CD4-positive, alpha-beta T cell treated with Interferon gamma for 1 hour (primary cell): Measurements from ENCODE around the gene GAL3ST2.
"Not testable (repeated sequence)": the region's sequence is repeated elsewhere in the genome, so short reads cannot be mapped to it uniquely, and the experiment has no call there.

Source experiments
- DNase-seq: peaks from one replicate; pipeline ENCODE4 v3.0.0-alpha.2; 2020

GAL3ST2 gene

DNA sequence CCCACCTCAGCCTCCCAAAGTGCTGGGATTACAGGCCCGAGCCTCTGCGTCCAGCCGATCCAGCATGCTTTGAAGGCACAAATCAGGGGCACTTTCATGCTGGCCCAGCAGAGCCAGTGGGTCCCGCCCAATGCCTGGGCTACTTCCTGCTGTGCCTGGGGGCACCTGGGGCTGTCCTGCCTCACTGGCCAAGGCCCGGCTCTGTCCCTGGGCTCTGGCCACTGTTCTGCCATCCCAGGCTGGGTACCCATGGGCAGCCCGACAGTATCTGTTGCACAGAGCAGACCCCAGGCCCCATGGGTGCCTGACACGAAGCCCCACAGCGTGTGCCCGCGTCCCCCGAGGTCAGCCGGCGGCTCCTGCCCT, 6.8 kb upstream of the GAL3ST2 start:
- no peak for DNase-seq

DNA sequence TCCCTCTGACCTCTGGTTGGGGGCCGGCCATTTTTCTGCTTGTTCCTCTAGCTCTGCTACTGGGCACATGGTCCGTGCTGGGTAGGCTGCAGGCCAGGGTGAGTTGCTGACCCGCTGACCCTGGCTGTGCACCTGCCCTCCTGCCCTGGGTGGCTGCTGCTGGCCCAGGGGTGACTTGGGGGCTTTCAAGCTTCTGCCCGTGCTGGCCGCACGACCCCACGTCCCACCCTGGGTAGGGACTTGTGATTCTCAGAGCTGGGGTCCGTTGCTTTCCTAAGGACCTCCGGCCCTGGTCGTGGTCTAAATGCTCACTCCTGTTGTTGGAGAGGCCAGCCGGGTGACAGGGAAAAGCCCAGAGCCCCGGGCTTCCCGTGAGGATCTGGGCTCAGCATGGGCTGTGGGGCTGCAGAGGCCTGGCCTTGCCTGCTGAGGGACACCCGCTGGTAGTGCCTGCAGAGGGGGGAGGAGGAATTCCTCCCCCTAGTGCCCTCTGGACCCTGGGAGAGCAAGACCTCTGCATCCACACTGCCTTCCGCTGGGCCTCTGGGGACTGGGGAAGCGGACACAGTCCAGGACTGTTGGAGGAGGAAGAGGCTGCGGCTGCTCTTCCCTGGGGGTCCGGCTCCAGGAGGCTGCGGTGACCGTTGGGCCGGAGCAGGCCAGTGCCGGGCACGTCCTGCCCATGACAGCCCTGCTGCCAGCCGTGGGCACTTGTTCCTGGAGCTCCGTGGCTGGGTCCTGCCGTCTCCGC, 6.3 kb upstream of the GAL3ST2 start:
- DNase-seq, result no peak

DNA sequence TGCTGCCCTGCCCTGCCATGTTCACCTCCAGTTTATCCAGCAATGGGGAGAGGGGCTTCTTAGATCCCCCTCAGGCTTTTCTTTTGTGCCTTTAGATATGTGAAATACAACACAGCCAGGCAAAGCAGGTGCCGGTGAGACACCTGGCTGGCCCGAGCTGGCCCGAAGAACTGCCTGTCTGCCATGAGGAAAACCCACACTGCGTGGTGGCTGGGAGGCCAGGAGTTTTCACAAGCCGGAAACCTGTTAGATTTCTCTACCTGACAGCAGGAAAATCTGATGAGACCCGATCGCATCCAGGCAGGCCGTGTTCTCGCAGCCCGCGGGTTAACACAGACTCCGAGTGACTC, 5.7 kb upstream of the GAL3ST2 start:
- no peak for DNase-seq

DNA sequence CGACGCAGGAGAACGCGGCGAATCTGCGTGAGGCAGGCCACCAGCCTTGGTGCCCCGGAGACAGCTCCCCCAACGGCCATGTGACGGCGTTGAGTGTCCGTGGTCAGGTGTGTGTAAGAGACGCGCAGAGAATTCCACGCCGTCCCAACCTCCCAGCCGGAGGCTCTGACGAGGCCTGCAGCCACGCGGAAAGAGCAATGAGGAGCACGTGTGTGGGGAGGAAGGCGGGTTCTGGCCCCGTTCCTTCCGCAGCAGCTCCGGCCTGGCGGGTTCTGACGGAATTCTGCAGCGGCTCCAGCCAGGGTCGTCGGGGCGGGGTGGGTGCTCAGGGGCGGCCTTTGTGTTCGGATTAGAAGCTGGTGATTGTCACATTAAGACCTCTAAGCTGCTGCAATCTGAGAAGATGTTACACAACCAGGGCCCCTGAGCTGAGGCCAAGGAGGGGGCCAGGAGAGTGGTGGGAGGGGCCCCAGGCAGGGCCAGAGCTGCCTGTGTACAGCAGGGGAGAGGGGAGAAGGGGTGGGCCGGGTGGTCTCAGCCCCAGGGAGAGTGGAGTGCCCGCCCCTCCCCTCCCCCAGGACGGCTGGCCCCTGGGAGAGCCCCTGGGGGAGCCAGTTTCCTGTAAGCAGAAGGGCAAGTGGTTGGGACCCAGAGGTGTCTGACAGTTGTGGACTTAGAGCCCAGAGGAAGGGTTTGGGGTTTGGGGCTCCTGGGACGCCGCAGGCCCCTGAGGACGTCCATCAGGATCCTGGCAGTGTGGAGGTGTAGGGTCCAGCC, 5.1 kb upstream of the GAL3ST2 start:
- no peak for DNase-seq

GRCh38 chr2:241772063-241772499, 4.5 kb upstream of the GAL3ST2 start:
- no peak for DNase-seq

DNA sequence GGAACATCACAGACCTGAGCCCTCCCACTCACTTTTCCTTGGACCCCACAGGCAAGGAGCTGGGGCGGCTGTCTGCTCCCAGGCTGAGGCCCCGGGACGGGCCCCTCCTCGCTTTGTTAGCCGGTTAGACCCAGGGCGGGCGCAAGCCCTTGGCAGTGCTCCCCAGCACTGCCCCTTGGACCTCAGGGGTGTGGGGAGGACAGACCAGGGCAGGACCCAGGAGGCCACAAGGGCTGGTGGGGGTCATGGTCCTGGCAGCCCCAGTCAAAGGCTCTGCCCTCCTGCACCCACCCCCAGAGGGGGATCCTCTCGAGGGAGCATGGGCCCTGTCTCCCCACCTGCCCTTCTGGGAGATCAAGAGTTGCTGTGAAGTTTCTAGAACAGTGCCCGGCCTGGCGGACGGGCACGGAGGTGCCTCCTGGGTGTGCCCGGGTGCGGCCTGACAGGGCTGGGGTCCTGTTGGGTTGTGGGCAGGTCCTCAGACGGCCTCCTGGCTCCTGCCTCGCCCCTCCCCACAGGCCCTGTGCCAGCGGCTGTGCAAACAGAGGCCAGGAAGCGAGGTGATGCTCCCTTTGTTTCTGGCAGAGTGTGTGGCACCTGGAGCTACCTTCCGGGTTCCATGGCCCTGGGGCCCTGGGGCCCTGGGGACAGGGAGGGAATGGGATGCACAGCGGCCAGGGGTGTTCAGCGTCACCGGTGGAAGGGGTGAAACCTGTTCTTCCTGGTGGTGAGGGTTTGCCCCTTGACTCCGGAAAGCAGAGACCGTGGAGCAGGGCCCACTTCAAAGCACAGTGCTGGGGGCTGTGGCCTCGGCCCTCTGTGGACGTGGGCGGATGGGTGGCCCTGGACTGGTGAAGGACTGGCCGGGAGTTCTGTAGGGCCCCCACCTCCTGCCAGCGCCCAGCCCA, 2.9 kb upstream of the GAL3ST2 start:
- no peak for DNase-seq

- no peak for DNase-seq
Observed at GRCh38 chr2:241774419-241775222, 2.0 kb upstream of the GAL3ST2 start.

GRCh38 chr2:241775223-241776177, 1.1 kb upstream of the GAL3ST2 start:
- no peak for DNase-seq

DNA sequence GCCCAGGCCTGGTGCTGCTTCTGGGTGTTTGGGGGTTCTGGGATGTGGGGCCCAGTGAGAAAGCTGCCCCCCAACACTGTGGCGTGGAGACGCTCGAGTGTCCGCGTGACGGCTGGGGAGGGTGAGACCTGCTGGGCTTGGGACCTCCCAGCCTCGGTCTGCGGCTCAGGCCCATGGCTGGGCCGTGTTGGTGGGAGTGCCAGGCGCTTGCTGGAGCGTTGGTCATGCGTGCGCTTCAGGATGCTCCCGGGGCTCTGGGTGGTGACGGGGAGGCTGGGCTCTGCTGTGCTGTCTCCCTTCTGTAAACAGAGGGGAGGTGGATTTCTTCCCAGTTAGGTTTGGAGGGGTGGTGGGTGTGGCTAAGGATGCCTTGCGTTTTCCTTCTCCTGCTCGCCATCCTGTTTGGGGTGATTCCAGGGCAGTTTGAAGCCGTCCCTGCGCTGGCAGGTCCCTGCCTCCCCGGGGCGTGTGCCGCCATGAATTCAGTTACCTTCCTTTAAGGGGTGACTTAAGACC, 606 bp downstream of the GAL3ST2 start:
- DNase-seq, result no peak

DNA sequence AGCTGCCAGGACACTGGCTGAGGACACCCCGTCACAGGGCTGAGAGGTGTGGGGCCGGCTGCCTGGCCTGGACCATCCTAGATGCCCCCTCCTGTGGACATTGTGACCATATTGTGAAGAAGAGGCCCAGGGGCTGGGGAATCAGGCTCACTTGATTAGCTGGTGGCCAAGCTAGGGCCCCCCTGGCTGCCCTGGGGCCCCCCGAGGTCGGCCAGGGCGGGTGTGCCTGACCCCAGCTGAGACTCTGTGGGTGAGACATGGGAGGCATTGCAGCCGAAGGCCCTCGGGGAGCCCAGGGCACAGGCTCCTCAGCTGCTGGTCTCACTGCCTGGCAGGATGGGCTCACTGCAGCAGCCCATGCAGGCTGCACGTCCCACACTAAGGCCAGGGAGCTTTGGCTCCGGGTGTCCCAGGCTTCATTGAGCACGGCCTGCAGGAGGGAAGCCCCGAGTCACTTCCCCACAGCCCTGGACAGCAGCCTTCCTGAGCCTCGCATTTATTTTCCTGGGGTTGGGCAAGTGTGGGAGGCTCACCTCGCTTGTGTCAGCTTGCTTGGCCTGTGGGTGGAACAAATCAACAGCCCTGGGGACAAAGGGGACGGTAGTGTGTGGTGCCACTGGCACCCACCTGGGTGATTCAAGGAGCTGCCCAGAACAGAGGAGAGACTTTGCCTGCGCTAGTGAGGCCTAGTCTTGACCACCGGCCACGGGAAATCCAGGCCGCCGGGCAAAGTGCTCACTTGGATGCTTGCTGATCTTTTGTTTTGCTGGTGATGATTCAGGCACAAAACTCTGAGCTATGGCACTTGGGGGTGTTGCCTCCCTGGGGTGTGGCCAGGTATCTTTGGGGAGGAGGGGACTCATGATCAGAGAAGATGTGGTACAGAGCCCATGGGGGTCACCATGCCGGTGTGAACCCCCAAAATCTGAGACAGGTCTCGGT, 1.3 kb downstream of the GAL3ST2 start:
- DNase-seq, result no peak

DNA sequence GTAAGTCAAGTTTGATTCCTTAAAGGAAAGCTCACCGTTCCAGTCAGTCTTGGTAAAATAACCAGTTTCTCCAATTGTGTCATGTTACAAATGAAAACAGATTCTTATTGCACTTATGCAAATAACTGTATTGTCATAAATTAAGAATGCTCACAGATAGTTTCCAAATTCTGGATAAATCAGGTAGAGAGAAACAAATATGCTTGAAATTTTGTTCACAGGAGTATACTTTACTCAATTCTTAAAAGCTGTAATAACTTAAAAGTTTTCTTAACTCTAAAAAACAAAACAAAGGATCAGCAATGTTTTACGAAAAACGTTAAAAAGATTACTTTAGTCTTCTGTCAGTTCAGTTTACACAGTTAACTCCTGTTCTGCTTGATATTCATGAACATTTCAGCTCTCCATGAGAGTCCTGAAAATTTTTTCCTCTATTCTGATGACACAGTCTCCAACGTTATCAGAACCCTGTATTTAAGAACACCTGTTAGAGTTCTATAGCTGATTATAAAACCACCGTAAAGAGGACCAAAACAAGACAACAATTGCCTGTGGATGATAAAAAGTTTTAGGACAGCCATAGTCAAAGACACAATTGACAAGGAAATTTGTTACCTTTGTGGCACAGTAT, 4.4 kb downstream of the GAL3ST2 start:
- no peak for DNase-seq

DNA sequence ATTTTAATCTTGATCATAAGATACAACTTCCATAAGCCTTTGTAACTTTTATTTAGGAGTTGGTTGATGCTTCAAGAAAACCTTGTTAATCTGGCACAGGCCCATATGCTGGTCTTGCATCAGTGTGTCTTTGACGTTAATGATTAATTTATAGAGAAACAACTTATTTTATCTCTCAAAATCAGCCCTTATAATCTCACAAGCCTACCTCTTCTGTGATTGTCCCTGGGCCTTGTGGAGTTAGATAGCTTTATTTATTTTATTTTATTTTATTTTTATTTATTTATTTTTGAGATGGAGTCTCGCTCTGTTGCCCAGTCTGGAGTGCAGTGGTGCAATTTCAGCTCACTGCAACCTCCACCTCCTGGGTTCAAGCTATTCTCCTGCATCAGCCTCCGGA, 5.4 kb downstream of the GAL3ST2 start:
- not testable (repeated sequence) for DNase-seq

GRCh38 chr2:241788135-241788534, 11.5 kb downstream of the GAL3ST2 start:
- DNase-seq, result no peak

- no peak for DNase-seq
Observed at GRCh38 chr2:241788572-241788971, 11.9 kb downstream of the GAL3ST2 start.

- not testable (repeated sequence) for DNase-seq
Observed at GRCh38 chr2:241791385-241791784, 14.8 kb downstream of the GAL3ST2 start.

GRCh38 chr2:241793385-241793784, 16.8 kb downstream of the GAL3ST2 start:
- DNase-seq, result no peak

DNA sequence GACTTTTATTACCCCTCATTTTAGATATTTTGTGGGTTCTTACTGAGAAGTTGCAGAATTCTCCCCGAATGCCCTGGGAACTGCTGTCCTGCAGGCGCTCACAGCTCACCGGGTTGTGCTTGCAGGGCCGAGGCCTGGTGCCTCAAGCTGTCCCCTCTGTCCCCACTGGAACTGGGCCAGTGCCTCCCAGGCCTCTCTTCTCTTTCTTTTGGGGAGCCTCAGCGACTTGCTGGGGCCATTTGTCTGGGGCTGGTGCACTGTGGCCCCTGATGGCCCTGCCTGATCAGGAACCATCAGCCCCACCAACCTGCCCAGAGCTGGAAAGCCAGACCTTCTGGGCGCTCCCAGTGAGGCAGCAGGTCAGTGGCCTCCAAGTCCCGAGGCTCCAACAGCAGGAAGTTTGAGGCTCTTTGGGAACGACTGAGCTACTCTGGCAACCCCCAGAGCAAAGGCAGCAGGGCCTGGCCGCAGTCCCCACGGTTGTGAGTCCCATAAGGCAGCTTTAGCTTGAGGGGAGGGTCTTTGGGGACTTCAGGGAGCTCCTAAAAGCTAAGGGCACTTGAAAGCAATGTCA, 17.7 kb downstream of the GAL3ST2 start:
- no peak for DNase-seq

DNA sequence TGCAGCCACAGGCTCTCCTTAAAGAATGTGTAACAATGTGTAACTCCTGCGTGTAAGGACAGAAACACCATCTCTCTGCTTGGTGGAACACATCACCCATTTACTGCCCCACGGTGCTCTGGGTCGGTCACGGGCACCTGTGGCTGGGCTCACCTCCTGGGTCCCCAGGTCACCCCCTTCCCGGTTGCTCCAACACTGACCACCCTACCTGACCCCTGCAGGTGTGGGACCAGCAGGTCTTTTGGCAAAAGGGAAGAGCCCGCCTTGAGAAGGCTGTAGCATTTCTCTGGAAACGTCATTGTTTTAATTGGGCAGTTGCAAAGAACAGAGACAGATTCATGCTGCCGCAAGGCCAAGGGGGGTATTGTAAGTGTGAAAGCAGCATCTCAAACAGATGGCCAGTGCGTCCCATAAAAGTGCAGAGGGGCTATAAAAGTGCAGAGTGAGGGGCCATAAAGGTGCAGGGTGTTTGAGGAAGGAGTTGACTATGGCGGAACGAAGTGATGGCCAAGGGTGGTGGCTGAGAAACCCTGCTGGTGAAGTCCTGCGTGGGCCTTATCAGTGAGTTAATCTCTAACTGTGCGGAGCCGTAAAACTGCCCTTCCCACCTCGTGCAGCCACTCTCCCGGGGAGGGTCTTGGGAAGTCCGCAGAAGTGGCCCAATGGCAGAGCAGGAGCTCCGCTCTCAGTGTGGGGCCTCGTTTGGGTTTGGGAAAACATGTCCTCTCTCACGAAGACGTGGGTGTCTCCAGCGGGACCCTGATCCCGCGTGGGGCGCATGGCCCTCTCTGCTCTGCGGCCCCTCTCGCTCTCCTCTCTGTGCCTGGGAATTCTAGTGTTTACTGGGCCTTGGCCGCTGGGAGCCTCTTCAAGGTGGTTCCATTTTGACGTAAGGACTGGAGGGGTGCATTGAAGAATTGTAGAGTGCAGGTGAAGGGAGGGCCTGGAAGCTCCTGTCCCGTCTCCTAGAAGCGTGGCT, 18.7 kb downstream of the GAL3ST2 start:
- no peak for DNase-seq
